ENCODE measurements around the gene PDE11A. TPM values are rescaled to one million over a fixed set of nuclear protein-coding genes. Genes with fewer than 3 reads are reported as not detected.

The PDE11A gene
- total RNA-seq, 4 donors from 2014 or later = under 0.01 to 0.58 (median under 0.01) TPM; not detected in 1

DNA sequence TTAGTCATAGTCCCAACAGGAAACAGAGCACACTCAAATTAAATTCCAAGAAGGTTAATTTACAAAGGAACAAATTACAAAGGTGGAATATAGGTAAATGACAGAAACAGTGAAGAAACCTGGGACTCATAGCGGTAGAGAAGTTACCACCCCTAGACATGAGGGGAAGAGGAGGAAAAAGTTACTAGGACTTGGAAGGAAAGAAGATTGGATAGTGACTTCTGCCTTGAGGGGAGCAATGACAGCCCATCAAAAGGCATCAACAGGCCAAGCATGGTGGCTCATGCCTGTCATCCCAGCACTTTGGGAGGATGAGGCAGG, 2.4 kb upstream of the PDE11A start:
- TF ChIP-seq POLR2A (IDR thresholded peaks at IDR 0.05; ENCODE audit: low read depth) = no peak
- WGBS = 100% methylated on average over 1 of the region's 1 CpG
- Histone ChIP-seq H3K4me1 (peaks cover 12 to 16% (median 15%) of the 10 kb centered on the region in 4 donors), H3K9me3 (peaks cover 0 to 5% (median 0%) of the 10 kb centered on the region in 4 donors), H3K4me3 (no peak overlapping the region), H3K27me3 (peaks cover 0 to 29% (median 0%) of the 10 kb centered on the region in 4 donors), H3K27ac (replicated peaks in 1 of 4) (no peak overlapping the region), H3K36me3 (no peaks in the 10 kb centered on the region)
- DNase-seq (ENCODE audit: extremely low spot score) = no peak
- intact Hi-C loops (cut with DNase I) = no loop called here

DNA sequence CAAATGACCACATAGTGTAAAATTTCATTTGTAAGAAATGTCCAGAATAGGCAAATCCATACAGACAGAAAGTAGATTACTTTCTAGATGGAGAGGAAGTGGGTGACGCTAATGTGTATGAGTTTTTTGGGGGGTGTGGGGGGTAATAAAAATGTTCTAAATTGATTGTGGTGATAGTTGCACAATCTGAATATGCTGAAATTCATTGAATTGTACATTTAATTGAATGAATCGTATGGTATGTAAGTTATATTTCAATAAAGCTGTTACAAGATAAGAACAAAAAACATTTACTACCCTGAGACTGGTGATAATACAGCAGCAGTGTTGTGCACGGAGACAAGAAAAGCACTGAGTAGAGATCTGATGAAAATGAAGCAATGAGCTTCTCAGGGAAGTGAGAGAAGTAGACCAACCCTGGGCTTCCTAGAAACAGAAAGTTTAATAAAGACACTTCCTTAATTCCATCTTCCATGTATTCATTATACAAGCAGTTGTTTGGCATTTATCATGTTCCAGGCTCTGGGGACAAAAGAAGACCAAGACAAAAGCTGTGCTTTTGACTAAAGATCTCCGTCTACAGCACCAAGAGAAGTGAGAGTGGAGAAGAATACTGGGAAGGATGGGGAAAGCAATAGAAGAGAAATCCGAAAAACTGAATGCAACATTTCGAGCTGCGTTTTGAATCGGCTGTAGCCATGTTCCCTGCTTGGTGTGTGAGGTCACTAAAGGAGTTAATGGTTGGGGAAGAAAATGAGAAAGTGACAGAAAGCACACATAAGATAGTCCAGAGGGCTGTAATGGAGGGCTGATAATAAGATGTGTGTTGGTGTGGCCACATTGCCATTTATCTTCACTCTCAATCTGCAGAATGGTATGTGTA, 1.8 kb upstream of the PDE11A start:
- Histone ChIP-seq H3K9me3 (peaks cover 0 to under 1% (median 0%) of the 10 kb centered on the region in 4 donors), H3K27me3 (peaks cover 0 to 29% (median 0%) of the 10 kb centered on the region in 4 donors), H3K27ac (replicated peaks in 1 of 4) (no peak overlapping the region), H3K4me3 (no peak overlapping the region), H3K36me3 (no peaks in the 10 kb centered on the region), H3K4me1 (peaks cover 12 to 16% (median 15%) of the 10 kb centered on the region in 4 donors)
- TF ChIP-seq POLR2A (IDR thresholded peaks at IDR 0.05; ENCODE audit: low read depth) (no peak), EP300 (IDR thresholded peaks at IDR 0.05) (no peak)
- TF ChIP-seq, protein P1, sequence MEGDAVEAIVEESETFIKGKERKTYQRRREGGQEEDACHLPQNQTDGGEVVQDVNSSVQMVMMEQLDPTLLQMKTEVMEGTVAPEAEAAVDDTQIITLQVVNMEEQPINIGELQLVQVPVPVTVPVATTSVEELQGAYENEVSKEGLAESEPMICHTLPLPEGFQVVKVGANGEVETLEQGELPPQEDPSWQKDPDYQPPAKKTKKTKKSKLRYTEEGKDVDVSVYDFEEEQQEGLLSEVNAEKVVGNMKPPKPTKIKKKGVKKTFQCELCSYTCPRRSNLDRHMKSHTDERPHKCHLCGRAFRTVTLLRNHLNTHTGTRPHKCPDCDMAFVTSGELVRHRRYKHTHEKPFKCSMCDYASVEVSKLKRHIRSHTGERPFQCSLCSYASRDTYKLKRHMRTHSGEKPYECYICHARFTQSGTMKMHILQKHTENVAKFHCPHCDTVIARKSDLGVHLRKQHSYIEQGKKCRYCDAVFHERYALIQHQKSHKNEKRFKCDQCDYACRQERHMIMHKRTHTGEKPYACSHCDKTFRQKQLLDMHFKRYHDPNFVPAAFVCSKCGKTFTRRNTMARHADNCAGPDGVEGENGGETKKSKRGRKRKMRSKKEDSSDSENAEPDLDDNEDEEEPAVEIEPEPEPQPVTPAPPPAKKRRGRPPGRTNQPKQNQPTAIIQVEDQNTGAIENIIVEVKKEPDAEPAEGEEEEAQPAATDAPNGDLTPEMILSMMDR (IDR thresholded peaks at IDR 0.05) = no peak
- DNase-seq (ENCODE audit: extremely low spot score) = no peak
- WGBS = 87% methylated on average over 8 of the region's 8 CpGs
- intact Hi-C loops (cut with DNase I) = no loop called here

DNA sequence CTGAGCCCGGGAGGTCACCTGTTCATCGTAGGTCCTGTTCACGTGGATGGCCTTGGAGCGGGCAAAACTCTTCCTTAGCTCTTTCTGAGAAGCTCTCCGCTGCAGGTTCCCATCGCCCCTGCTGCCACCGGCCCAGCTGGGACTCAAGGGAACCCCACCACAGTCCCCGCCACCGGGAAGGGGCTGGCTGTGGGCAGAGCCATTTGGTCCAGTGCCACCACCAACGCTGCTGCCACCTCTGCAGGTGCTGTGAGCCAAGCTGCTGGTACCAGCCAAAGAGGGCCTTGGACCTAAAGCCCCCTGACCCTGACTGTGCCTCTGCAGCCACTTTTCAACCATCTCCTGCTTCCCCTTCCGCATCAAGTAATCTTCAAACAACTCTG, 586 bp downstream of the PDE11A start:
- no peaks in the 10 kb centered on the region for H3K9me3 ChIP-seq
- intact Hi-C loops (cut with DNase I) = no loop called here
- 81% methylated on average over 4 of the region's 11 CpGs for WGBS
- peak; percentile 57 for DNase-seq (ENCODE audit: extremely low spot score)
- H3K27ac ChIP-seq (replicated peaks in 1 of 4) = no peak overlapping the region
- TF ChIP-seq, protein P1 (IDR thresholded peaks at IDR 0.05) = no peak
- TF ChIP-seq POLR2A (IDR thresholded peaks at IDR 0.05; ENCODE audit: low read depth) (no peak), EP300 (IDR thresholded peaks at IDR 0.05) (no peak), POLR2AphosphoS5 (IDR thresholded peaks at IDR 0.05) (no peak)
- H3K4me1 ChIP-seq = peaks cover 12 to 16% (median 15%) of the 10 kb centered on the region in 4 donors
- peaks cover 0 to 29% (median 0%) of the 10 kb centered on the region in 4 donors for H3K27me3 ChIP-seq
- H3K36me3 ChIP-seq = no peaks in the 10 kb centered on the region
- peak overlapping the region in 2 of 4 donors; percentile 50 to 57 for H3K4me3 ChIP-seq

DNA sequence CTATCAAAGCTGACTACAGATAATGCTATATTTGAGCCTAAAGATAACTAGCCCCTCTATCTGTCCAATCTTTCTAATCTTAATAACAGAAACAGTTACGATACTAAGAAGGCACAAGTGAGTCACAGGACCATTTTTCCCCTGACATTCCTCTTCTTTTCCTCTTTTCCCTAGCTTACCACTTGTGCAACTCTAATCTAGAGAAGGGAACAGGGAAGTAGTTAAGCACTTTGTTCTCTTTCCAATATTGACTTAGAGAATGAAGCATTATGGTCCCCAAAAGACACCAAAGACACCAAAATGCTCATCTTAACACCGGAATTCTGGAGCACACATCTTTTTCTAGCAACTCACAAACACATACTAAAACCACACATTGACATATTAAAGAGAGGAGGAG, 1.8 kb downstream of the PDE11A start:
- 86% methylated on average over 2 of the region's 2 CpGs for WGBS
- no peak for DNase-seq (ENCODE audit: extremely low spot score)
- Histone ChIP-seq H3K27ac (replicated peaks in 1 of 4) (no peak overlapping the region), H3K4me1 (peaks cover 12 to 16% (median 15%) of the 10 kb centered on the region in 4 donors), H3K9me3 (no peaks in the 10 kb centered on the region), H3K36me3 (no peaks in the 10 kb centered on the region), H3K4me3 (no peak overlapping the region), H3K27me3 (peaks cover 0 to 29% (median 0%) of the 10 kb centered on the region in 4 donors)
- intact Hi-C loops (cut with DNase I) = no loop called here
- TF ChIP-seq, protein P1 (IDR thresholded peaks at IDR 0.05) = no peak
- TF ChIP-seq POLR2AphosphoS5 (IDR thresholded peaks at IDR 0.05) (no peak), POLR2A (IDR thresholded peaks at IDR 0.05; ENCODE audit: low read depth) (no peak), EP300 (IDR thresholded peaks at IDR 0.05) (no peak)

DNA sequence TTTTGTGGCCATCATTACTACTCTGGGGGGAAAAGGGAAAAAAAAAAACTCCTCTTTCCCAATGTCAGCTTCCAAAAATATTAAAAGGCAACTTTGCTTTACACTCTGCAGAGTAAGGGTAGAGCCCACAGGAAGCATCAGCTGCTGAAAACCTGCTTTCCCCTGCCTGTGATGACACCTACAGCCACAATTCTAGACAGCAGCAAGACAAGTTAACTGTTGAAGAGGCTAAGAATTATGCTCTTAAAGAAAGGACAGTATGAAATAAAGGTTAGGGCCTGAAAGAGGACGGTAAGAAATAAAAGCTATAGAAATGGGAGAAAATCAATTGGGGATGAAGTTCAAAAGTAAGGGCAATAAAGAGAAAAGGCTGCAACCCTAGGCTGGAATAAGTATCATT, 3.0 kb downstream of the PDE11A start:
- no peak overlapping the region for H3K27ac ChIP-seq (replicated peaks in 1 of 4)
- TF ChIP-seq, protein P1 (IDR thresholded peaks at IDR 0.05) = no peak
- no peak for TF ChIP-seq EP300 (IDR thresholded peaks at IDR 0.05)
- no peak for TF ChIP-seq POLR2AphosphoS5 (IDR thresholded peaks at IDR 0.05)
- no peak for TF ChIP-seq POLR2A (IDR thresholded peaks at IDR 0.05; ENCODE audit: low read depth)
- no peaks in the 10 kb centered on the region for H3K36me3 ChIP-seq
- no peak for DNase-seq (ENCODE audit: extremely low spot score)
- H3K9me3 ChIP-seq = no peaks in the 10 kb centered on the region
- no peak overlapping the region for H3K4me3 ChIP-seq
- H3K4me1 ChIP-seq = peaks cover 12 to 16% (median 15%) of the 10 kb centered on the region in 4 donors
- 42% methylated on average over 1 of the region's 1 CpG for WGBS
- intact Hi-C loops (cut with DNase I) = no loop called here
- peaks cover 0 to 16% (median 0%) of the 10 kb centered on the region in 4 donors for H3K27me3 ChIP-seq
